Thyroid gland (tissue), 4 donors: ENCODE results near the gene SPTBN1. TPM values are rescaled to one million over a fixed set of nuclear protein-coding genes. Genes with fewer than 3 reads are reported as not detected.

ENCODE experiments used
- DNase-seq, 2 donors: peaks; one replicate each; pipeline ENCODE4 v3.0.0-alpha.2; 2019
- H3K27ac ChIP-seq, 3 donors: fragments of 200-600 bp; sonication (generic); 1 replicate in 2 of 3; 2 replicates in 1 of 3; pipeline ENCODE4 v1.5.1; 2016 to 2019; ENCODE audit warnings: mild to moderate bottlenecking in 1 of 3, moderate library complexity in 1 of 3
- H3K27me3 ChIP-seq: fragments of 200-600 bp; sonication (generic); one replicate; pipeline ENCODE4 v1.5.1; 2019
- H3K36me3 ChIP-seq, 2 donors: fragments of 200-600 bp; sonication (generic); one replicate each; pipeline ENCODE4 v1.5.1; 2016 to 2019
- H3K4me1 ChIP-seq, 2 donors: fragments of 200-600 bp; sonication (generic); one replicate each; pipeline ENCODE4 v1.5.1; 2017 to 2019
- H3K4me3 ChIP-seq, 3 donors: fragments of 200-600 bp; sonication (generic); replicated peaks in 1 of 3; 1 replicate in 2 of 3; 2 replicates in 1 of 3; pipeline ENCODE4 v1.5.1; 2016; ENCODE audit warnings: mild to moderate bottlenecking in 1 of 3
- H3K9me3 ChIP-seq: fragments of 200-600 bp; sonication (generic); one replicate; pipeline ENCODE4 v1.5.1; 2017
- CTCF ChIP-seq, 6 experiments: fragments of 200-600 bp in 3 of 6; fragments of 450-650 bp in 3 of 6; sonication (generic) in 3 of 6; IDR thresholded peaks; one replicate each; pipeline ENCODE4 v1.5.1; 2016 to 2019; ENCODE audit warnings: antibody characterized with exemption in 6 of 6, mild to moderate bottlenecking in 2 of 6, inconsistent platforms in 1 of 6, moderate library complexity in 1 of 6
- POLR2A ChIP-seq, 2 donors: fragments of 450-650 bp; IDR thresholded peaks; one replicate each; pipeline ENCODE4 v1.6.1; 2017; ENCODE audit warnings: antibody characterized with exemption in 2 of 2, mild to moderate bottlenecking in 2 of 2, moderate library complexity in 1 of 2
- WGBS, 2 donors: methylation state at CpG; one replicate each; pipeline ENCODE4 v1.1.5; 2017; 5-methylcytosine and 5-hydroxymethylcytosine counted together
- intact Hi-C: fragments of 100-400 bp; cut with DNase I; formaldehyde crosslinking; loops from one replicate; pipeline ENCODE4 v1.15.1; 2023
- total RNA-seq, 4 donors: library from RNA; depleted of rRNA; stranded (reverse); fragments of >200 nt; gene quantifications; one replicate each; pipeline ENCODE4 v1.2.3, GENCODE V29; 2016

Gene SPTBN1
- total RNA-seq: 100 to 1,000 TPM; 381 to 513 (median 419) TPM

- peak within 1 kb of the TSS; percentile 46 to 86 (median 76) for H3K4me3 ChIP-seq
- 0 to 4% methylated on average over 23 to 40 of the region's 67 CpGs for whole genome bisulfite sequencing, 2 donors
- DNase-seq: peak; percentile 92 to 93
- intact Hi-C loops: no loop called here
- no peaks in the 10 kb centered on the region for H3K36me3 ChIP-seq
- peaks cover 12 to 16% of the 10 kb centered on the region in 2 donors for H3K4me1 ChIP-seq
- peak in 2 of 6 experiments; percentile 9 to 30 for TF ChIP-seq CTCF (IDR thresholded peaks at IDR 0.05)
- peak; percentile 62 to 87 for TF ChIP-seq POLR2A (IDR thresholded peaks at IDR 0.05)
- H3K9me3 ChIP-seq: no peaks in the 10 kb centered on the region
- peak within 1 kb of the TSS; percentile 93 to 98 (median 97) for H3K27ac ChIP-seq
- no peaks in the 10 kb centered on the region for H3K27me3 ChIP-seq
Measured at GRCh38 chr2:54455563-54456361, at the start of gene SPTBN1. Gene SPTBN1 (plus strand): TSS chr2:54456327. CDS start chr2:54526419, 70,092 bp downstream.

DNA sequence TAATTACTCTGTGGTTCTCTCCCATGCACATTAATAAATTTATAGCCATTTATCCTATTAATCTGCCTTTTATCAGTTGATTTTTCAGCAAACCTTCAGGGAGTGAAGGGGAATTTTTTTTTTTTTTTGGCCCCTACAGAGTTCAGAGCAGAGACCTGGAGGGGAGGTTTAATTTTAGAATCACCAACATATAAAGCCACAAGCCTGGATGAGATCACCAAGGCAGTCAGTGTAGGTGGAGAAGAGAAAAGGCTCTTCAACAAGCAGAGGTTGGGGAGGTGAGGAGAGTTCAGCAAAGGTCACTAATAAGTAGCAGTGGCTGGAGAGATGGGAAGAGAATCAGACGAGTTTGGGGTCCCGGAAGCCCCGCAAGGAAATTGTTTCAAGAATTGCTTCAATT lies 48.4 kb upstream of the SPTBN1 start:
- Histone ChIP-seq H3K4me3 (no peak overlapping the region), H3K4me1 (no peaks in the 10 kb centered on the region), H3K9me3 (no peaks in the 10 kb centered on the region), H3K36me3 (no peaks in the 10 kb centered on the region), H3K27me3 (no peaks in the 10 kb centered on the region), H3K27ac (no peak overlapping the region)
- no peak for DNase-seq
- TF ChIP-seq CTCF (IDR thresholded peaks at IDR 0.05): no peak
- TF ChIP-seq POLR2A (IDR thresholded peaks at IDR 0.05): no peak
- intact Hi-C loops: no loop called here
- 88 to 90% methylated on average over 3 of the region's 3 CpGs for WGBS, 2 donors

DNA sequence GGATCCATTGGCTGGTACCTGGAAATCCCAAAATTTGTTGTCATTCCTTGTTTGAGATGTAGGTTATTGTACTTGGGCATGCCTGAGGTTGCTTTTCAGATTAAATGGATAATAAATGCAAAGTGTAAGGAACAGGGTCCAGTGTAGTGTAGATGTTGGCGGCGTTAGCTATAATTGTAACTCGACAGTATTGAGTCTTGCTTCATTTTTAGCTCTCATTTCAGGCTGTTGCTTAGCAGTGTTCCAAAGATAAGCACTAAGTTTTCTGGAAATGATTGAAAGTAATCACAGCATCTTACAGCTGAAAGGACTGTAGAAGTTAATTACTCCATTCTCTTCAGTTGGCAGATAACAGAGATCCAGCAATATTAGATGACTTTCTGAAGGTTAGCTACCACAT lies 47.8 kb upstream of the SPTBN1 start:
- Histone ChIP-seq H3K27me3 (no peaks in the 10 kb centered on the region), H3K36me3 (no peaks in the 10 kb centered on the region), H3K27ac (no peak overlapping the region), H3K4me1 (no peaks in the 10 kb centered on the region), H3K4me3 (no peak overlapping the region), H3K9me3 (no peaks in the 10 kb centered on the region)
- intact Hi-C loops: no loop called here
- DNase-seq: no peak
- TF ChIP-seq POLR2A (IDR thresholded peaks at IDR 0.05) (no peak), CTCF (IDR thresholded peaks at IDR 0.05) (no peak)
- 89 to 95% methylated on average over 3 of the region's 3 CpGs for WGBS, 2 donors

- Histone ChIP-seq H3K4me3 (no peak overlapping the region), H3K36me3 (no peaks in the 10 kb centered on the region), H3K4me1 (no peaks in the 10 kb centered on the region), H3K9me3 (no peaks in the 10 kb centered on the region), H3K27me3 (no peaks in the 10 kb centered on the region), H3K27ac (no peak overlapping the region)
- 75 to 76% methylated on average over 5 of the region's 5 CpGs for WGBS, 2 donors
- intact Hi-C loops: no loop called here
- TF ChIP-seq CTCF (IDR thresholded peaks at IDR 0.05): no peak
- TF ChIP-seq POLR2A (IDR thresholded peaks at IDR 0.05): no peak
- no peak for DNase-seq
Measured at GRCh38 chr2:54409752-54410151, 46.4 kb upstream of the SPTBN1 start.

GRCh38 chr2:54411801-54412354 lies 44.2 kb upstream of the SPTBN1 start:
- Histone ChIP-seq H3K9me3 (no peaks in the 10 kb centered on the region), H3K27me3 (no peaks in the 10 kb centered on the region), H3K27ac (no peak overlapping the region), H3K36me3 (no peaks in the 10 kb centered on the region), H3K4me3 (no peak overlapping the region), H3K4me1 (peaks cover 0 to 3% of the 10 kb centered on the region in 2 donors)
- WGBS, 2 donors: 92 to 93% methylated on average over 5 of the region's 5 CpGs
- no peak for TF ChIP-seq CTCF (IDR thresholded peaks at IDR 0.05)
- no peak for TF ChIP-seq POLR2A (IDR thresholded peaks at IDR 0.05)
- intact Hi-C loops: no loop called here
- DNase-seq: no peak
